ENCODE measurements around the gene ARHGAP18.

DNA sequence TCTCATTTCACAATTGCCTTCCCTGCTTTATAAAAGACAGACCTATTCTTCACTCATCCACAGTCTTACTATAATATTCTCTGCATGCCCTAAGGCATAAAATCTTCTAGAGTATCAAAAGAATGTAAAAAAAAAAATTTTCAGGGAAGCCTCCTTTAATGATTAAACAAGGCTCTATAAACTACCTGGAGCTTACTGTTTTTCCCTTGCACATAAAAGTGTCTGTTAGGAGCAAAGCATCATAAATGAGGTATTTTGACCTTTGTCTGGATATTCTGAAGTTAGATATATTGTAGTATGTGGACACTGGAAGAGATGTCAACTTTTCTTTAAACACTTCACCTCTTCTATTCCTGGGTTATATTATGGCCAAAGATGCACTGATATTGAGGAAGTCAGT is 97.5 kb downstream of the ARHGAP18 start:
- TF ChIP-seq CTCF (IDR thresholded peaks at IDR 0.05) (no peak), POLR2A (IDR thresholded peaks at IDR 0.05) (no peak), EP300 (IDR thresholded peaks at IDR 0.05) (no peak), POLR2AphosphoS5 (IDR thresholded peaks at IDR 0.05) (no peak)
